B cell (primary cell): ENCODE data around the gene BPIFB2. TPM values are rescaled to one million over a fixed set of nuclear protein-coding genes. Genes with fewer than 3 reads are reported as not detected.

Source experiments
- ATAC-seq: fragments of 200-7000 bp; cut with Tn5 transposase; one replicate; pipeline ENCODE4 v1.10.0; 2021; ENCODE audit warnings: low read depth, mild to moderate bottlenecking, moderate number of reproducible peaks, moderate library complexity
- CTCF ChIA-PET: fragments of 350-600 bp; sonication (Branson Sonifier 250); formaldehyde crosslinking; loops from one replicate; lab custom pipeline; 2021; ENCODE audit warnings: antibody characterized with exemption, inconsistent platforms; lab: Charles Lee
- POLR2A ChIA-PET: fragments of 350-600 bp; sonication (Branson Sonifier 250); formaldehyde crosslinking; loops from one replicate; lab custom pipeline; 2021; ENCODE audit warnings: antibody characterized with exemption; lab: Charles Lee
- DNase-seq: peaks from one replicate; pipeline ENCODE4 v3.0.0; 2013
- H2AFZ ChIP-seq: 2 replicates; pipeline ENCODE4 v1.6.1; 2012; ENCODE audit warnings: mild to moderate bottlenecking, low read depth, low read length; ENCODE audit not compliant: insufficient read depth, poor library complexity, severe bottlenecking
- H3K27ac ChIP-seq, 2 donors: 1 replicate in 1 of 2; 2 replicates in 1 of 2; pipeline ENCODE4 v1.5.1; 2012 to 2013; ENCODE audit warnings: low read length in 2 of 2, mild to moderate bottlenecking in 2 of 2, moderate library complexity in 1 of 2
- H3K27me3 ChIP-seq, 4 experiments: fragments of 200-600 bp in 1 of 4; sonication (generic) in 1 of 4; replicated peaks in 1 of 4; 1 replicate in 2 of 4; 2 replicates in 2 of 4; pipeline versions ENCODE4 v1.6.1 to v1.7.0; 2013 to 2016; ENCODE audit warnings: low read length in 3 of 4, mild to moderate bottlenecking in 2 of 4, mixed read lengths in 1 of 4, moderate library complexity in 1 of 4; ENCODE audit not compliant: insufficient read depth in 4 of 4, control insufficient read depth in 3 of 4; ENCODE audit errors: control extremely low read depth in 1 of 4
- H3K36me3 ChIP-seq, 2 experiments: replicated peaks in 1 of 2; 1 replicate in 1 of 2; 2 replicates in 1 of 2; pipeline versions ENCODE4 v1.6.1 to v1.7.1; 2013; ENCODE audit warnings: low read length in 1 of 2; ENCODE audit not compliant: insufficient read depth in 2 of 2, control insufficient read depth in 1 of 2; ENCODE audit errors: control extremely low read depth in 1 of 2, extremely low read depth in 1 of 2
- H3K4me1 ChIP-seq, 2 donors: fragments of 200-600 bp in 1 of 2; sonication (generic) in 1 of 2; 1 replicate in 1 of 2; 2 replicates in 1 of 2; pipeline versions ENCODE4 v1.5.1 to v1.6.1; 2013 to 2017; ENCODE audit warnings: low read length in 2 of 2; ENCODE audit not compliant: control insufficient read depth in 2 of 2, insufficient read depth in 2 of 2
- H3K4me2 ChIP-seq: replicated peaks from 2 replicates; pipeline ENCODE3; 2012; ENCODE audit warnings: mild to moderate bottlenecking, low read depth, low read length; ENCODE audit not compliant: poor library complexity, severe bottlenecking
- H3K4me3 ChIP-seq, 5 experiments: fragments of 200-600 bp in 1 of 5; sonication (generic) in 1 of 5; 1 replicate in 3 of 5; 2 replicates in 2 of 5; pipeline versions ENCODE4 v1.5.1 to v1.7.0; 2011 to 2016; ENCODE audit warnings: low read length in 4 of 5, mild to moderate bottlenecking in 4 of 5, low read depth in 2 of 5, control low read depth in 1 of 5, moderate library complexity in 1 of 5; ENCODE audit not compliant: insufficient read depth in 1 of 5; ENCODE audit errors: control extremely low read depth in 1 of 5, extremely low read depth in 1 of 5
- H3K79me2 ChIP-seq: fragments of 200-600 bp; sonication (generic); one replicate; pipeline ENCODE4 v1.6.0; 2016; ENCODE audit warnings: low read length; ENCODE audit not compliant: control insufficient read depth, insufficient read depth
- H3K9ac ChIP-seq: fragments of 200-600 bp; sonication (generic); 2 replicates; pipeline ENCODE4 v1.6.1; 2017; ENCODE audit warnings: mild to moderate bottlenecking, low read length, moderate library complexity
- H3K9me3 ChIP-seq, 3 donors: one replicate each; pipeline versions ENCODE4 v1.6.1 to v1.7.1; 2013; ENCODE audit warnings: low read length in 2 of 3; ENCODE audit not compliant: control insufficient read depth in 2 of 3, insufficient read depth in 1 of 3; ENCODE audit errors: control extremely low read depth in 1 of 3
- H4K20me1 ChIP-seq: 2 replicates; pipeline ENCODE4 v1.6.0; 2012; ENCODE audit warnings: mild to moderate bottlenecking, low read length; ENCODE audit not compliant: insufficient read depth, control insufficient read depth, poor library complexity, severe bottlenecking
- H3K27ac Mint-ChIP-seq: one replicate; pipeline ENCODE4 v1.8.0; 2021; ENCODE audit warnings: mixed read lengths
- H3K27me3 Mint-ChIP-seq: one replicate; pipeline ENCODE4 v1.8.0; 2021; ENCODE audit warnings: mixed read lengths
- H3K4me1 Mint-ChIP-seq: one replicate; pipeline ENCODE4 v1.8.0; 2021; ENCODE audit warnings: mixed read lengths
- H3K4me3 Mint-ChIP-seq: one replicate; pipeline ENCODE4 v1.8.0; 2021; ENCODE audit warnings: mixed read lengths
- H3K9me3 Mint-ChIP-seq: one replicate; pipeline ENCODE4 v1.8.0; 2022; ENCODE audit warnings: mixed read lengths; ENCODE audit not compliant: insufficient read depth
- EZH2 ChIP-seq: IDR thresholded peaks from 2 replicates; pipeline ENCODE4 v1.6.1; 2012; ENCODE audit warnings: borderline replicate concordance, low read depth, mild to moderate bottlenecking, moderate library complexity, low read length; ENCODE audit not compliant: insufficient read depth, poor library complexity, severe bottlenecking
- WGBS: methylation state at CpG from one replicate; pipeline ENCODE4 v1.1.5; 2013; ENCODE audit warnings: missing lambda C conversion rate; ENCODE audit not compliant: insufficient coverage; 5-methylcytosine and 5-hydroxymethylcytosine counted together
- intact Hi-C: fragments of 100-400 bp; cut with micrococcal nuclease; formaldehyde crosslinking; loops from one replicate; pipeline ENCODE4 v1.10.0; 2022
- polyA plus RNA-seq: library from polyadenylated mRNA; depleted of rRNA; stranded (reverse); fragments of >200 nt; gene quantifications from 2 replicates; pipeline ENCODE4 v1.2.3, GENCODE V29; 2012
- total RNA-seq, 2 donors: library from RNA; stranded (reverse); fragments of 120-200 nt in 1 of 2; gene quantifications; 1 replicate in 1 of 2; 2 replicates in 1 of 2; pipeline versions ENCODE4 v1.2.3 to v1.2.4, GENCODE V29; 2013 to 2022
- TF ChIP-seq, protein P1 (sequence below): fragments of 200-600 bp; IDR thresholded peaks from one replicate; pipeline ENCODE4 v1.8.0; 2022; ENCODE audit warnings: antibody characterized with exemption, mild to moderate bottlenecking

BPIFB2 gene
- total and polyA plus RNA-seq, 2 donors (not counting 1 experiment from before 2014, with no cell fraction given) = not detected

GRCh38 chr20:33015700-33016580 lies 8.4 kb downstream of the BPIFB2 start:
- POLR2A ChIA-PET = no interaction called here
- Mint-ChIP-seq H3K27ac (no peak overlapping the region), H3K4me1 (no peaks in the 10 kb centered on the region), H3K9me3 (no peaks in the 10 kb centered on the region), H3K27me3 (peaks cover 9% of the 10 kb centered on the region), H3K4me3 (no peak overlapping the region)
- TF ChIP-seq, protein P1, sequence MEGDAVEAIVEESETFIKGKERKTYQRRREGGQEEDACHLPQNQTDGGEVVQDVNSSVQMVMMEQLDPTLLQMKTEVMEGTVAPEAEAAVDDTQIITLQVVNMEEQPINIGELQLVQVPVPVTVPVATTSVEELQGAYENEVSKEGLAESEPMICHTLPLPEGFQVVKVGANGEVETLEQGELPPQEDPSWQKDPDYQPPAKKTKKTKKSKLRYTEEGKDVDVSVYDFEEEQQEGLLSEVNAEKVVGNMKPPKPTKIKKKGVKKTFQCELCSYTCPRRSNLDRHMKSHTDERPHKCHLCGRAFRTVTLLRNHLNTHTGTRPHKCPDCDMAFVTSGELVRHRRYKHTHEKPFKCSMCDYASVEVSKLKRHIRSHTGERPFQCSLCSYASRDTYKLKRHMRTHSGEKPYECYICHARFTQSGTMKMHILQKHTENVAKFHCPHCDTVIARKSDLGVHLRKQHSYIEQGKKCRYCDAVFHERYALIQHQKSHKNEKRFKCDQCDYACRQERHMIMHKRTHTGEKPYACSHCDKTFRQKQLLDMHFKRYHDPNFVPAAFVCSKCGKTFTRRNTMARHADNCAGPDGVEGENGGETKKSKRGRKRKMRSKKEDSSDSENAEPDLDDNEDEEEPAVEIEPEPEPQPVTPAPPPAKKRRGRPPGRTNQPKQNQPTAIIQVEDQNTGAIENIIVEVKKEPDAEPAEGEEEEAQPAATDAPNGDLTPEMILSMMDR = no peak
- no peak for TF ChIP-seq EZH2
- Histone ChIP-seq H3K4me1 (no peaks in the 10 kb centered on the region), H3K79me2 (no peaks in the 10 kb centered on the region), H3K27me3 (no peaks in the 10 kb centered on the region), H3K36me3 (no peaks in the 10 kb centered on the region), H3K9ac (no peak overlapping the region), H3K27ac (no peak overlapping the region), H3K4me2 (no peak overlapping the region), H2AFZ (no peak overlapping the region), H3K9me3 (peaks cover 0 to 4% (median 0%) of the 10 kb centered on the region in 3 donors), H4K20me1 (no peaks in the 10 kb centered on the region), H3K4me3 (no peak overlapping the region)
- CTCF ChIA-PET = no interaction called here
- intact Hi-C loops = no loop called here
- DNase-seq (no peak), ATAC-seq (no peak)
- WGBS = 74% methylated on average over 11 of the region's 15 CpGs

DNA sequence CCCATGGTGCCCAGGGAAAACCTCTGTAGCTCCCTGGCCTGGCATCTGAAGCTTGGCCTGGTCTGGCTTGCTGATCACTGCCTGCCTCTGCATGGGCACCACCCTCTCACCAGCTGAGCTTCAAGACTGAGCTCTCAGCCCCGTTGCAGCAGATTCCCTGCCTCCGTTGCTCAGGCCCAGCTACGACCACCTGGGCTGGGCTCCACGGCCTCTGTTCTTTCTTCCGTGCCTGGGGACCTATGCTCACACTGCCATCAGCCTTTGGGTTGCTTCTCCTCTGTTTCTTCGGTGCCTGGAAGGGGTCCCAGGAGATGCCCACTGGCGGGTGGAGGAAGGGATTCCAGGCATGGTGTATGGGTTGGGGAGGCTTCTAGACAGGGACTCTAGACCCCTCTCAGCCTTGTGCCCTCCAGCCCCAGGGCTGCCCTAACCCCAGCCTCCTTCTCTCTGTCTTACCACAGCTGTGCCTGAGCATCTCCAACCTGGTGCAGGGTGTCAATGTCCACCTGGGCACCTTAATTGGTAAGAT lies 9.1 kb downstream of the BPIFB2 start:
- no peak for ATAC-seq
- intact Hi-C loops = no loop called here
- H4K20me1 ChIP-seq = no peaks in the 10 kb centered on the region
- Mint-ChIP-seq H3K4me3 (no peak overlapping the region), H3K4me1 (no peaks in the 10 kb centered on the region), H3K27ac (no peak overlapping the region), H3K9me3 (no peaks in the 10 kb centered on the region), H3K27me3 (peaks cover 9% of the 10 kb centered on the region)
- no peak for DNase-seq
- H3K36me3 ChIP-seq = no peaks in the 10 kb centered on the region
- H3K27me3 ChIP-seq = no peaks in the 10 kb centered on the region
- H3K9ac ChIP-seq = no peak overlapping the region
- ChIA-PET POLR2A (no interaction called here), CTCF (no interaction called here)
- H3K4me2 ChIP-seq = no peak overlapping the region
- H3K9me3 ChIP-seq = peaks cover 0 to 4% (median 0%) of the 10 kb centered on the region in 3 donors
- H3K27ac ChIP-seq = no peak overlapping the region
- no peaks in the 10 kb centered on the region for H3K4me1 ChIP-seq
- 86% methylated on average over 5 of the region's 7 CpGs for WGBS
- TF ChIP-seq, protein P1 = no peak
- no peak for TF ChIP-seq EZH2
- no peaks in the 10 kb centered on the region for H3K79me2 ChIP-seq
- H2AFZ ChIP-seq = no peak overlapping the region
- H3K4me3 ChIP-seq = no peak overlapping the region
